PC-9 (cell line): ENCODE data around the gene SPRED2. TPM values are rescaled to one million over a fixed set of nuclear protein-coding genes. Genes with fewer than 3 reads are reported as not detected.

Experiments
- BruUV-seq: library from RNA; stranded (reverse); fragments of 400-500 nt; replicated peaks from 2 replicates; lab custom pipeline; 2021; lab: Mats Ljungman, UMichigan
- CTCF ChIA-PET: fragments of 300-600 bp; sonication (Branson Sonifier 250); formaldehyde crosslinking; loops from one replicate; lab custom pipeline; 2022; ENCODE audit warnings: antibody characterized with exemption; lab: Charles Lee
- POLR2A ChIA-PET: fragments of 300-600 bp; sonication (Branson Sonifier 250); formaldehyde crosslinking; loops from one replicate; lab custom pipeline; 2022; ENCODE audit warnings: antibody characterized with exemption; ENCODE audit not compliant: unreplicated experiment; lab: Charles Lee
- DNase-seq, 2 experiments: peaks; one replicate each; pipeline versions ENCODE4 v3.0.0 to v3.0.0-alpha.2; 2015 to 2022; ENCODE audit warnings: mixed read lengths in 1 of 2
- H2AFZ ChIP-seq: fragments of 200-600 bp; sonication (generic); 2 replicates; pipeline ENCODE4 v1.8.1; 2017; ENCODE audit warnings: antibody characterized with exemption
- H3F3A ChIP-seq: fragments of 200-600 bp; sonication (generic); 2 replicates; pipeline ENCODE4 v1.8.1; 2017; ENCODE audit warnings: antibody characterized with exemption, mild to moderate bottlenecking, low read depth; ENCODE audit not compliant: insufficient read depth
- H3K27ac ChIP-seq: fragments of 200-600 bp; sonication (generic); 2 replicates; pipeline ENCODE4 v1.6.1; 2016; ENCODE audit warnings: mixed run types
- H3K27me3 ChIP-seq: fragments of 200-600 bp; sonication (generic); 2 replicates; pipeline ENCODE4 v1.6.1; 2016; ENCODE audit warnings: low read depth, mixed run types; ENCODE audit not compliant: insufficient read depth
- H3K36me3 ChIP-seq: fragments of 200-600 bp; sonication (generic); 2 replicates; pipeline ENCODE4 v1.6.1; 2016; ENCODE audit warnings: low read depth, mixed run types
- H3K4me1 ChIP-seq: fragments of 200-600 bp; sonication (generic); replicated peaks from 2 replicates; pipeline ENCODE4 v1.6.1; 2016; ENCODE audit warnings: mixed run types; ENCODE audit not compliant: insufficient read depth
- H3K4me2 ChIP-seq: fragments of 200-600 bp; sonication (generic); 2 replicates; pipeline ENCODE4 v1.6.1; 2017; ENCODE audit warnings: mixed run types
- H3K4me3 ChIP-seq: fragments of 200-600 bp; sonication (generic); 2 replicates; pipeline ENCODE4 v1.6.1; 2016; ENCODE audit warnings: mixed run types
- H3K79me2 ChIP-seq: fragments of 200-600 bp; sonication (generic); 2 replicates; pipeline ENCODE4 v1.6.1; 2017; ENCODE audit warnings: low read depth, mixed run types
- H3K9me2 ChIP-seq: fragments of 200-600 bp; sonication (generic); 2 replicates; pipeline ENCODE4 v1.8.1; 2017; ENCODE audit warnings: mild to moderate bottlenecking; ENCODE audit not compliant: insufficient read depth
- H3K9me3 ChIP-seq: fragments of 200-600 bp; sonication (generic); 2 replicates; pipeline ENCODE4 v1.8.1; 2016; ENCODE audit warnings: low read depth; ENCODE audit not compliant: insufficient read depth
- H4K20me1 ChIP-seq: fragments of 200-600 bp; sonication (generic); 2 replicates; pipeline ENCODE4 v1.8.1; 2017; ENCODE audit not compliant: insufficient read depth
- CTCF ChIP-seq: fragments of 200-600 bp; sonication (generic); conservative IDR thresholded peaks from 2 replicates; pipeline ENCODE4 v1.6.1; 2017; ENCODE audit warnings: mixed run types, antibody characterized with exemption, mild to moderate bottlenecking, moderate library complexity
- EZH2 ChIP-seq: fragments of 200-600 bp; sonication (generic); IDR thresholded peaks from 2 replicates; pipeline ENCODE4 v1.8.0; 2017; ENCODE audit warnings: antibody characterized with exemption, low read depth
- intact Hi-C: fragments of 100-400 bp; cut with micrococcal nuclease; formaldehyde crosslinking; loops from one replicate; pipeline ENCODE4 v1.10.0; 2022; ENCODE audit not compliant: unreplicated experiment
- total RNA-seq: library from RNA; stranded (reverse); gene quantifications from 2 replicates; pipeline ENCODE4 v1.2.3, GENCODE V29; 2021

The SPRED2 gene
- total RNA-seq, 1 experiment from 2014 or later = 33.6 TPM

GRCh38 chr2:65404988-65405697 lies 27.3 kb downstream of the SPRED2 start:
- no TSS peak for BruUV-seq
- POLR2A ChIA-PET = no interaction called here
- no peaks in the 10 kb centered on the region for H3K36me3 ChIP-seq

DNA sequence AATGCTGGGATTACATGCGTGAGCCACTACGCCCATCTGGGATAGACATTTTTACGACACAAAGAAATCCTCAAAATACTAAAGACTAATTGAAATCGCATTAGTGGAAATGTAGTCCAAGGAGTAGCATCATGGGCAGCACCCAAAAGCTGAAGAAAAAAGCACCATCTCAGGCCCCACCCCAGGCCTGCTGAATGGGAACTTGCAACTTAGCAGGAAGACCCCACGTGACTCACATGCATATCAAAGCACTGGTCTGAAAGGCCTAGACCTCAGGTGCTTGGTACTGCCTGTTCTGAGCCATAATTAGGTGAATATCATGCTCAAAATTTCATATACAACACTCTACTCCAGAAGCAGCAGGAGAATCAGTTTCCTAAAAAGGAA lies 28.9 kb downstream of the SPRED2 start:
- no peak overlapping the region for H2AFZ ChIP-seq
- no peak for DNase-seq
- peaks cover 42% of the 10 kb centered on the region for H4K20me1 ChIP-seq
- no peaks in the 10 kb centered on the region for H3K9me2 ChIP-seq
- TF ChIP-seq CTCF (no peak), EZH2 (no peak)
- no peaks in the 10 kb centered on the region for H3K27me3 ChIP-seq
- no TSS peak for BruUV-seq
- H3F3A ChIP-seq = peaks cover 3% of the 10 kb centered on the region; the same call in 1 of the 2 replicates
- H3K4me3 ChIP-seq = no peak overlapping the region
- H3K27ac ChIP-seq = no peak overlapping the region
- no peaks in the 10 kb centered on the region for H3K9me3 ChIP-seq
- H3K79me2 ChIP-seq = peaks cover 98% of the 10 kb centered on the region
- H3K4me1 ChIP-seq = peaks cover 20% of the 10 kb centered on the region; the same call in 1 of the 2 replicates
- ChIA-PET POLR2A (no interaction called here), CTCF (no interaction called here)
- no peak overlapping the region for H3K4me2 ChIP-seq
- H3K36me3 ChIP-seq = no peaks in the 10 kb centered on the region
- intact Hi-C loops = no loop called here

More at GRCh38 chr2:65404988-65405697, 27.3 kb downstream of the SPRED2 start:
- Histone ChIP-seq H3K9me2 (no peaks in the 10 kb centered on the region), H3K27me3 (no peaks in the 10 kb centered on the region), H4K20me1 (peaks cover 45% of the 10 kb centered on the region), H3K4me2 (no peak overlapping the region), H3K27ac (no peak overlapping the region), H3K9me3 (no peaks in the 10 kb centered on the region), H3K4me1 (peaks cover 20% of the 10 kb centered on the region; the same call in 1 of the 2 replicates), H3K79me2 (peaks cover 98% of the 10 kb centered on the region), H3F3A (peaks cover 3% of the 10 kb centered on the region; the same call in 1 of the 2 replicates), H3K4me3 (no peak overlapping the region), H2AFZ (no peak overlapping the region)
- intact Hi-C loops = no loop called here
- no peak for DNase-seq
- no peak for TF ChIP-seq CTCF
- no peak for TF ChIP-seq EZH2
- CTCF ChIA-PET = interaction anchor here (0.7 kb wide), 1 partner anchor 61 kb away, joined by 5 read pairs; no protein-coding TSS in a partner anchor

- Histone ChIP-seq H3F3A (peaks cover 2% of the 10 kb centered on the region), H3K36me3 (no peaks in the 10 kb centered on the region), H3K9me3 (no peaks in the 10 kb centered on the region), H3K4me2 (no peak overlapping the region), H4K20me1 (peaks cover 39% of the 10 kb centered on the region), H3K4me3 (no peak overlapping the region), H3K27ac (no peak overlapping the region), H3K9me2 (no peaks in the 10 kb centered on the region), H3K4me1 (peaks cover 24% of the 10 kb centered on the region), H3K79me2 (peaks cover 98% of the 10 kb centered on the region), H2AFZ (no peak overlapping the region), H3K27me3 (no peaks in the 10 kb centered on the region)
- TF ChIP-seq EZH2 (no peak), CTCF (no peak)
- BruUV-seq = no TSS peak
- CTCF ChIA-PET = no interaction called here
- intact Hi-C loops = no loop called here
- no peak for DNase-seq
- POLR2A ChIA-PET = no interaction called here
Measured at GRCh38 chr2:65402780-65403528, 29.4 kb downstream of the SPRED2 start.
